Inflammatory macrophage treated with lipopolysaccharide for 4 hours (primary cell): ENCODE results near the gene ERC1.
"Not testable (repeated sequence)": the region's sequence is repeated elsewhere in the genome, so short reads cannot be mapped to it uniquely, and the experiment has no call there.

Experiments used
- DNase-seq: peaks from one replicate; pipeline ENCODE4 v3.0.0-alpha.2; 2020

ERC1 gene

DNA sequence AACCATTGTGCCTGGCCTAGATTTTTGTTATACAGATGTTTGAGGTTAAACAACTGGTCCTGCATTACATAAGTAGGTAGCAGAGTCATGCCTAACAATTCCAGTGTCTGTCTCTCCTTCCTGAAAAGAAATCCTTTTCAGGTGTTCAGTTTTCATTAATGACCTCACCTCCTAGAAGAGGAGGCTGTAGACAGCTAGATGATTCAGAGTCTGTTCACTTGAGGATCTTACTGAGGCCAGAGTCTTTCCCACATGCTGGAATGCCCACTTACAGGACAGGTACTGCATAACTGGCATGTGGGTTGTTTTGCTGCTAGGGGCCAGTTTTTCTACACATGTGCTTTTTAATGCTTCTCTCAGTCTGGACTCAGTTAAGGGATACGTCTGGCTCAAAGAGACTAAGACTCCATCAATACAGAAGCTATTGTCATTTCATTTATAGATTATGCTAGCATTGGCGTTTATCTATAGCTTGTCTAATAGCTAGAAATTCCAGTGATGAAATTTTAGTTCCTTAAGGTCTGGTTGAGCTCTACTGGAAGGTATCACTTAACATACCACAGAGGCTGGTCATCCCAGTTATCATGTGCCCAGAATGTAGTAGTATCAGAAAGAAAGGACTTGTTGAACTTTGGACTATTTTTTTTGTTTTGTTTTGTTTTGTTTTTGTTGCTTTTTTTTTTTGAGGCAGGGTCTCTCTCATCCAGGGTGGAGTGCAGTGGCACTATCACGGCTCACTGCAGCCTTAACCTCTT, 206.4 kb downstream of the ERC1 start:
- no peak for DNase-seq

DNA sequence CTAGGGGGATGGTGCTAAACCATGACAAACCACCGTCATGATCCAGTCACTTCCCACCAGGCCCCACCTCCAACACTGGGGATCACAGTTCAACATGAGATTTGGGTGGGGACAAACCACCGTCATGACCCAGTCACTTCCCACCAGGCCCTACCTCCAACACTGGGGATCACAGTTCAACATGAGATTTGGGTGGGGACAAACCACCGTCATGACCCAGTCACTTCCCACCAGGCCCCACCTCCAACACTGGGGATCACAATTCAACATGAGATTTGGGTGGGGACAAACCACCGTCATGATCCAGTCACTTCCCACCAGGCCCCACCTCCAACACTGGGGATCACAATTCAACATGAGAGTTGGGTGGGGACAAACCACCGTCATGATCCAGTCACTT, 207.8 kb downstream of the ERC1 start:
- not testable (repeated sequence) for DNase-seq

DNA sequence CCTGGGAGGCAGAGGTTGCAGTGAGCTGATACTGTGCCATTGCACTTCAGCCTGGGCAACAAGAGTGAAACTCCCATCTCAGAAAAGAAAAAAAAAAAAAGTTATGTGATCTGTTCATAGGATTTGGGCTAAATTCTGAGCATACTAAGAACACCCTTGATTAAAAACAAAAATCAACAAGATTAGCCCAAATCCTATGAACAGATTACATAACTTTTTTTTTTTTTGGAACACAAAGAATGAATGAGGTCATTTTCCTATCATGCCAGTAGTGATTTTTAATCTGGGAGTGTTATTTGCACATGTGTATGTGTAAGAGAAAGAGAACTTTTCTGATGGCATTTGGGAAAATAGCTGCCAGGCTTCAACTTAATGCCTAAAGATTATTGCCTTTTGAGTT, 208.7 kb downstream of the ERC1 start:
- no peak for DNase-seq

DNA sequence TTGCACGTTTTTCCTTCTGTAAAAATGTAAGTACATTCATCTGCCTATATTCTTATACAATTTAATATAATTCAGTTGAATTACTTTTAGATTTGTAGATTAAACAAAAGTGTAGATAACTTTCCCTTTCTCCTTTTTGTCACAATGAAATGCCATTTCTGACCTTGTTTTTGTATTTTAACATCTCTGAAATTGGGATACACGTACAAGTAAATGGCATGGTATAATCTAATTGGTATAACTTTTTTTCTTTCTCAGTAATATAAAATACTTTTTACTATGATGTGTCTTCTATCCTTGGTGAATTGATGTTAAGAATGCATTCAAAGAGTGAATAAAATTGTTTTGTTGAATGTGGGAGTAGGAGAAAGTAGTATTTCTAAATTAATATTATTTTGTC, 210.0 kb downstream of the ERC1 start:
- DNase-seq = no peak

DNA sequence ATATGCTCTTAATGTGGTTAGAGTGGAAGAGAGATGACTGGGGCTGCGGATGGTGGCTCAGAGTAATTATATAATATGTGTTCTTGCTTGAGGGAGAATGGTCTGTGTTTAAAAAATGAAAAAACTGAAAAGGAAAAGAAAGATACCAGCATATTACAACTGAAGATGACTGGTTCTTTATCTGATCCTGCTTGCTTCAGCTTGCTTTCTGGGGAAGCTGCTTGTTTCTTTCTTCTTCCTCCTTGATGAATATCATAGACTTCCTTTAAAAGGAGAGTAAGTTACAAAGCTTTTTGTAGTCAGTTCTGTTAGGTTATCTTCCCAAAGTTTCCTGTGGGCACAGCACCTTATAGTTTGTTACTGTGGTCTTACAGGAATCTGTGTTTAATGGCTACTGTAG, 210.9 kb downstream of the ERC1 start:
- DNase-seq = no peak

DNA sequence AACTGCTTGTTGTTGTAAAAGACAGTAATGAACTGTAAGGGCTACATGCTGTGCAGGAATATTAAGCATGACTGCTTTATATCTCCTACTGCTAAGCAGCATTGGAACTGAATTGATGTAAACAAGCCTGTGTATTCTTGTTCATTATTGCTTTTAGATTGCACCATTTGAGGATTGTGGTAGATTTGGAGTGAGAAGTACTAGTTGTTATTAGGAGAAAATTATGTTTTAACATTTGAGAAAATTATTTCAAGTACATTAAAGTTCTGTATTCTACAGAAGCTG, 212.7 kb downstream of the ERC1 start:
- DNase-seq = no peak

DNA sequence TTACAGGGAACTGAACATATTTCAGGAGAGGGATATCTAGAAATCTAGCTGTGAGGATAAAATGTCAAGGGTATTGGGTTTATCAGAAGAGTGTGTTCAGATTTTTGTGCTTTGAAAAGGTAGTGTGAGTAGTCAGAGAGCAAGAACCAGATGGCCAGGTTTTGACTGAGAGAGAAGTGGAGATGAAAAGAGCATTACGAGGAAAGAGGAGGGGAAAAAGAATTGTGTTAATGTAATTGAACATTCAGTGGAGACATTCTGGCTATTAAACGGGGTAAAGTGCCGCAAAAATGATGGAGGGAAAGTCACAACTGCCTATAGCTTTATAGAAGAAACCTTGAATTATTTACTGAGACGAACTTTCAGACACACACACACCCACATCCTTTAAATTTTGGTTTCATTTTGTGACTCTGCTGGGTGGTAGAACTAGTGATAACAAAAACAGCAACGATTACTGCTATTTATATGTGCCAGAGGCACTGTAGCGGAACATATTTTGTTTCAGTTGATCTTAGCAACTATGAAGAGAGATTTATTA, 213.6 kb downstream of the ERC1 start:
- DNase-seq = peak; percentile 15

DNA sequence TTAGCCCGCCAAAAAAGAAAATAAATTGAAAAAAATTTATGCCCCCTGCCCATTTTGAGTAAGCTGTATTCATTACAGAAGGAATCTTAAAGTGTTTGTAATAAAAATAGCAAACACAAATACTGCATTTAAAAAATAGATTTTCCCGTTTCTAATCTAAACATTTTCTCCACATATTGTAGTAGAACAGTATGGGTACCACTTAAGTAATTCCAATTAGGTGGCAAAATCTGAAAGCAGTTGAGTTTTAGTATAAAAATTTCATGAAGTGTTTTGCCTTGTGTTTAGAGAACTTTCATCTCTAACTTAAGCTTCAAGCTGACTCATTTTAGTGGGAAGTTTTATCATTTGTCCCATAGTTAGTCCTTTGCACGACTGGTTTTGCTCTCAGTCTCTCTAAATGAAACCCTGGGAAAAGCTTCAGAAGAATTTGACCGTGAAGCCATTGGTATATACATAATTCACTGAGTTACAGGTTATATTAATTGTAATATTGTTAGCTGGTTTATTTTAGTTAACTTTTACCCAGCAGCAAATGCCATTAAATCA, 214.6 kb downstream of the ERC1 start:
- no peak for DNase-seq

DNA sequence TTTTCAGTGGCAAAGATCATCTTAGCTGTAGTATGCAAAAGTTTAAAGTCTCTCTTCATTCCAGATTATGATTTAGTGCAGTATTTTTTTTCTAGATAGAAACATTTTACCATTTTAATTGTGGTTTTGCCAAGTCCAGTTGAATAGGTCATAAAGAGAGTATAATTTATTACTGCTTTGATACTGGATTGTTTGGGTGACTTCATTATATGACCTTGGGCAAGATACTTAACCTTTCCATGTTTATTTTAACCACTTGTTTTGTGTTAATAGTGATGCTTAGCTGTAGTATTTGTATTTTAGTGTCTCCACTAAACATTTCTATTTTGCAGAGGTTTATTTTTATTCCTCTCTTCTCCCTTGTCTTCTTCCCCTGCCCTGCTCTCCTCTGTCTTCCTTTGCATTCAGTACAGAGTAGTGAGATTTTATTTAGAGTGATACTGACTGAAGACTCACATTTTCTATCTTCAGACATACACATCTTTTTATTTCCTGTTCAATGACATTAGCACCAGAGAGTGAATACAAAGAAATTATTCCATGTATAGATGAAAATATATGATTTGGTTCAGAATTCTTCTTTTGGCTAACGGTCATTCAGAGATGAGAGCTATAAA, 215.2 kb downstream of the ERC1 start:
- DNase-seq = no peak

DNA sequence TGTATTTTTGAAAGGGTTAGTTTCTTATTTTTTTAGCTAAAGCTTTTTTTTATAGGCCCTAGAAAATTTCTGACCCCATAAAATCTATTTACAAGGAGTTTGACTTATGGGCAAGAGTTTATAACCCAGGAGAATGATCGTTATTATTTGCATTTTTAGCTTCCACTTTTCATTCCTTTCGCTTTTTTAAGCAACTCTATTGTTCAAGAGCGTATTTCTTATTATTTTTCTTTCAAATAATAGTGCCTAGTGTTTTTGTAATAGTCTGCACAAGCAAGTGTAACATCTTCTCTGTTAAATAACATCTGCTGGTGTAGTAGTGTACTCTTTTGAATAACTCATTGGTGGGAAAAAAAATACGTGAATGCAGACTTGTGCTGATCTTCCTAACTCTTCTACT, 216.3 kb downstream of the ERC1 start:
- no peak for DNase-seq

DNA sequence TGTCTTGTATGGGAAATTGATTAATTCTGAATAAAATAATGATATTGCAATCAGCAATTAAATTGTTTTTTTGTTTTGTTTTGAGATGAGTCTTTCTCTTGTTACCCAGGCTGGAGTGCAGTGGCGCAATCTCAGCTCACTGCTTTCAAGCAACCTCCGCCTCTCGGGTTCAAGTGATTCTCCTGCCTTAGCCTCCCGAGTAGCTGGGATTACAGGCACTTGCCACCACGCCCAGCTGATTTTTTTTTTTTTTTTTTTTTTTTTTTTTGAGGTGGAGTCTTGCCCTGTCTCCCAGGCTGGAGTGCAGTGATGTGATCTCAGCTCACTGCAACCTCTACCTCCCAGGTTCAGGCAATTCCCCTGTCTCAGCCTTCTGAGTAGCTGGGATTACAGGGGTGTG, 217.7 kb downstream of the ERC1 start:
- DNase-seq = not testable (repeated sequence)

DNA sequence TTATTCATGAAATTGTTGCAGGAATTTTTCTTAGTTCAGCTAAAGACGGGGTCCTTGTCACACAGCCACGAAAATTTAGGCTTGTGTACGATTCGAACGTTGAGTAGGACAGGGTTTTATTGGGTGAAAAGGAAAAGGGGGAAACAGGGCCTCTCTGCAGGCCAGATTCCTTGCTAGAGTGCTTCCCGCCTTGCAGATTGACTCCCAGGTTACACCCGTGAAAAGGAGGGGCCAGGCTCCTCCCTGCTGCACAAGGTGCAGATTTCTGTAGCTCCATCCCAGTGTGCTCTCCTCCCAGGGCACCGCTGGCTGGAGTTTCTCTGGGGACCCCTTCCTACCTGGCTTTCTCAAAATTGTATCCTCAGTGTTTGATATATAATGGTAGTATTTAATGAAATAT, 221.5 kb downstream of the ERC1 start:
- DNase-seq = no peak

DNA sequence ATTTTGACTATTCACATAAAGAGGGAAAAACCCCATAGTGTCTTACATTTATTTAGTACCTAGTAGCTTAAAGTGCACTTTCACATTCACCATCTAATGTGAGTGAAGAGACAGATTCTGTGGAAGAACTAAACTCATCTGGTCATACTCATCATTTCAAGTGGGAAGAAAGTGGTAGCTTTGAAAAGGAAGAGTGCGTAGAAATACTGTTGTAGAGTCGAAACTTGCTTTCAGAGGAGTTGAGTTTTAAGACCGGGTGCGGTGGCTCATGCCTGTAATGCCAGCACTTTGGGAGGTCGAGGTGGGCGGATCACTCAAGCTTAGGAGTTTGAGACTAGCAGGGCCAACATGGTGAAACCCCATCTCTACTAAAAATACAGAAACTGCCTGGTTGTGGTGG, 222.2 kb downstream of the ERC1 start:
- DNase-seq = no peak

DNA sequence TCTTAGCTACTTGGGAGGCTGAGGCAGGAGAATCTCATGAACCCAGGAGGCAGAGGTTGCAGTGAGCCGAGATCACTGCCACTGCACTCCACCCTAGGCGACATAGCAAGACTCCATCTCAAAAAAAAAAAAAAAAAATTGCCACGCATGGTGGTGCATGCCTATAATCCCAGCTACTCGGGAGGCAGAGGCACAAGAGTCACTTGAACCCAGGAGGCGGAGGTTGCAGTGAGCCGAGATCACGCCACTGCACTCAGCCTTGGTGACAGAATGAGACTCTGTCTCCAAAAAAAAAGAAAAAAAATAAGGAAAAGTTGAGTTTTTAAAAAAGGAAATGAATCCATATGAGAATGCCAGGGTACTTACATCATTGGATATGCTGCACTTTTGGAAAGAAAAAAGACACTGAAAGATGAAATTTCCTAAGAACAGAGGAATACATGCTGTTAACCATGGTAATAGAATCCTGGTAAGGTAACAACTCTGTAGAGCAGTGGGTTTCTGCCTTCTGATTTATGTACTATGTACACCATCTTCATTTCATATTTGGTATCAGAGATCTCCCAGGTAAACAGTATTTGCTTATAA, 222.7 kb downstream of the ERC1 start:
- no peak for DNase-seq

DNA sequence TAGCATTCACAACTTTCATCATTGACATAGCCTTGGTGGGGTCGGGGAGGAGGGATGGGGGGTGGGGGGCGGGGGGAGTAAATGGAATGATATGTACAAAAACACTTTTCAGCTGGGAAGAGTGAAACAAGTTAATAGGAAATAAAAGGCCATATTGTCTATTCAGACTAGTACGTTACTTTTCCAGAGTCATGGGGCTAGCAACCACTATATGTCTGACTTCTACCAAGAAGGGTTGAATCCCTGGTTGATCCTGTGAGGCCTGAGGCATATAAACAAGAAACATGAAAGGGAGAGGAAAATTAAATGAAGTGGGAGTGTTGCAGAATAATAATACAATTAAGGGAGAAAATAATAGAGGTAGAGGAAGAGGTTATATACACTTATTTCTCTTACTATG, 225.5 kb downstream of the ERC1 start:
- DNase-seq = no peak

DNA sequence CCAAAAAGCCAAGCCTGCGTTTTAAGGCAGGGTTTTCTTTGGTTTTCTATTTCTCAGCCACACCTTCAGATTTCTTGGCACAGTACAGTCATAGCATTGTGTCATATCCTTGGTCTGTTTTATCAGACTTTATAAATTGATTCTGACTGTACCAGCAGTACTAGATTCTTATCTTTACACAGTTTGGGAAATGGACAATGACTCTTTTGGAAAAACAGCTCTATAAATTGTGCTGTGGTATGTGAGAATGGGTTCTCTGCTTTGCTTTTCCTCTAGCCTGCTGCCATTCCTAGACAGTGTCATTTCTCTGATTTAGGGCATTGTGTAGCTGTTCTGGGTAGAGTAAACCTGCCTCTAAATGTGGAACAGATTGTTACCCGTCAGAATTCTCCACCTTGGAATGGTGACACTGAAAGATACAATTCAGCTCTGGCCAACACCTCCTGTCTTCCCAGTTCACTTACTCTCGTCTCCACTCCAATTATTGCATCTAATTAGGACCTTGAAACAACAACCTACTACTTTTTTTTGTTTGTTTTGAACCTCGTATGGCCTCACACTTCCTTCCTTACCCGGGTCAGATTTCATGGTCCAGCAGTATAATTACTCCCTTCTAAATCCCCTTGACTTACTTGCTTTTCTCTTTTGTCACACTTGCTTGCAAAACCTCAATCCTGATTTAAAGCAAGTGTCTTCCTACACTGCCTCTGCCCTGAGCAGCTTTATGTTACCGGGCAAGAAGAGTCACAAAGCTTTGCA, 226.3 kb downstream of the ERC1 start:
- no peak for DNase-seq

DNA sequence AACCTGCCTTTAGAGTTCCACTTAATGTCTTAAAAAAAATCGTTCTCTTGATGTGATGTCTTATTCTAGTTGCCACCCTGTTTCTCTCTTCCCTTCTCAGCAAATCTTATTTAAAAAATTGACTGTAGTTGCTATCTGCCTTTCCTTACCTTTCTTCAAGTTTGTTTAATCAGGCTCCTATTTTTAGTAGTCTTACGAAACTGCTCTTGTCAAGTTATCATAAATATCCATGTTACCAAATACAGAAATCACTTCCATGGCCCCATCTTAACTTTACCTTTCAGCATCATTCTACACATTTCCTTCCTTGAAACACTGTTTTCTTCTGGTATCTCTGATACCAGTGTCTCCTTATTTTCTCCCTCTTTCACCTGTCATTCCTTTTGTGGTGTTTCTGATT, 227.3 kb downstream of the ERC1 start:
- no peak for DNase-seq

DNA sequence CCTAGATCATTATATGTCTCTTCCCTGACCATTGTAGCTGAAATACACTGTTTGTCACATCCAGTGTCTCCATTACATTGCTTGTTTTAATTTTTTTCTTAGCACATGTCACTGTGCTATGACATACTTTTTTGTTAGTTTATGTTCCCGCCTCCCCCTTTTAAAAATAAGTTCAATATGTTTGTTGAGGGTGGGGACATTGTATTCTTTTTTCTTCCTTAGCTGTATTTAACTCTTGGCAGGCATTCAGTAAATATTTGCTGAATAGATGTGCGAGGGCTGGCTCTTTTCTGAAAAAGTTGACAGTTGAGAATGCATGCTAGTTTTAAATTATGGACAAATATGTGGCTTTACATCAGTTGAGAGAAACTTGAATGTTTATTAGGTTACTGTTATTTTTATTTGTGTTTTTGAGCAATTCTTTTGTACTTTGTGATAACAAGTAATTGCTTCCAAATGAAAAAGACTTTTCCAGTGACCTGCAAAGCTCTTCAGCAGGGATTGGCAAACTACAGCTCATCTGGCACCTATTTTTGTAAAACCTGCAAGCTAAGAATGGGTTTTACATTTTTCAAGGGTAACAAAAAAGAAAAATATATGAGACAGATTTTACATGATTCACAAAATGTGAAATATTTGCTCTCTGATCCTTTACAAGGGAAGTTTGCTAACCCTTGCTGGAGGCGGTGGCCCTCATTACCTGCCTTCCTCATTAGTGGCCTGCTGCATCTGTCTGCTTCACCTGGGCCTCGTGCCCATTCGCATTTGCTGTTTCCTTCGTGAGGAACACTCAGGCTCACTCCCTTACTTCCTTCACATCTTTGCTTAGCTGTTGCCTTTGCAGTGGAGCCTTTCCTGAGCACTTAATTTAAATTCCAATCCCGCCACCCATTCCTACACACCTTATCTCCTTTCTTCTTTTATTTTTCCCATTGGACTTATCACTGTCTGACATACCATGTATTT, 229.4 kb downstream of the ERC1 start:
- DNase-seq = no peak

DNA sequence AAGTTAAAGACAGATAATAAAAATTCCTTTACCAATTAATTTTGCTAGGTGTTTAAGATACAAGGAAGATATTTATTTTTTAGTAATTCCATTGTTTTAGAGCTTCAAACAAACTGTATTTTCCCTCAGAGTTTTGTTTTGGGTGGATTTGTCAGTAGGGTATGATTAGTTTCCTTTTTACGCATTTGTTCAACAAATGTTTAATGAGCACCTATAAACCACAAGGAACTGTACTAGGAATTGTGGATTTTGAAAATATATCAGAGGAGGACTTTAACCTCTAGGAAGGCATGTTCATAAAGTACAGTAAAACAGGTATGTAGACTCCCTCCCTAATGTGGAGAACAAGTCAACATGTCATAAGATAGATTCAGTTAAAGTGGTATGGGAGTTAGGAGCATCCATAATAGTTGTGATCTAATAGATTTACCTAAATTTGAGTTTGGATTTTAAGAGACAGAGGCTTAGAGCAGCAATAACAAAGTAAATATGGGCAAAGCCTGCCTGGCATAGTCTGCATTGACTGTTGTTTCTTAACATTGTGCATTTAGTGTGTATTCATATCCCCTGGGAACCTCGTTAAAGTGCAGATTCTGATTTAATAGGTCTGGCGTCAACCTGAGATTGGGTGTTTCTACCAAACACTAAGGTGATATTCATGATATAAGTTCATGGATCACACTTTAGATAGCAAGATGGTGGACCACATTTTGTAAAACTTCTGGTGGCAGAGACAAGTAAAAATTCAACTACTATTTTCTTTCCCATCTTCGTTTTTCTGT, 232.0 kb downstream of the ERC1 start:
- no peak for DNase-seq

DNA sequence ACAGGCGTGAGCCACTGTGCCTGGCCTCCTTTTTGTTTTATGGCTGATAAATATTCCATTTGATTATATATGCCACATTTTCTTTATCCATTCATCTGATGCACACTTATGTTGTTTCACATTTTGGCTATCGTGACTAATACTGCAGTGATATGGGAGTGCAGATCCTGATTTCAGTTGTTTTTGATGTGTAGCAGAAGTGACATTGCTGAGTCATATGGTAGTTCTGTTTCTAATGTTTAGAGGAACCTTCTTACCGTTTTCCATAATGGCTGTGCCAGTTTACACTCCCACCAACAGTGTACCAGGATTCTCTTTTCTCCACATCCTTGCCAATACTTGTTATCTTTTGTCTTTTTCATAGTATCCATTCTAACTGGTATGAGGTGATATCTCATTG, 235.9 kb downstream of the ERC1 start:
- DNase-seq = peak; percentile 57

DNA sequence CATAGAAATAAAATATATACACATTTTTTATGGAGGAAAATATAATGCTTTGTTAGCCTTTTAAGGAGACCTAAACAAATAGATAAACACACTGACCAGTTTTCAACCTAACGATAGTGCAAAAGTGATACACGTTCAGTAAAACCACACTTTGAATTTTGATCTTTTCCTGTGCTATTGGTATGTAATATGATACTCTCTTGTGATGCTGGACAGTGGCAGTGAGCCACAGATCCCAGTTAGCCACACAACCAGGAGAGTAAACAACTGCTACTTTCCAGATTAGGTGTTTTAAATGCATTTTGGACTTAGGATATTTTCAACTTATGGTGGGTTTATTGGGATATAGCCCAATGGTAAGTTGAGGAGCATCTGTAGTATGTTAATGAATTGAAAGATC, 243.1 kb downstream of the ERC1 start:
- no peak for DNase-seq
